NCI-H526 (cell line): ENCODE results near the gene RAB27B.

Experiments used
- DNase-seq, 2 experiments: peaks; one replicate each; lab custom pipeline; 2025; lab: John Stamatoyannopoulos, UW

RAB27B gene

DNA sequence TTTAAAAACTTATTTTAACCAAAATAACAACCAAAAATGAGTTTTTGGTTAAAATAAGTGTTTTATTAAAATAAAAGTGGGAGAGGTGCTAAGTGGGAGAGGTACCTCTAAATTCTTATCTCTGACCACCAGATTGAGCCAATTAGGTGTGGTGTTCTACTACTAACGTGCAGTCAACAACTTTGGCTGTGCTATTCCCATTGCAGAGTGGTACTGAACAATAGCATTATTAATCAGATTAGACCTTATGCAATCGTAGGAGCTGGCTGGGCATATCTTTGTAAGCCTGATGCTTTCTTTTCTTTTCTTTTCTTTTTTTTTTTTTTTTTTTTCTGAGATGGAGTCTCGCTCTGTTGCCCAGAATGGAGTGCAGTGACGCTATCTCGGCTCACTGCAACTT is 38.9 kb downstream of the RAB27B start:
- no peak for DNase-seq

- DNase-seq: no peak
Measured at GRCh38 chr18:54871231-54871630, 43.0 kb downstream of the RAB27B start.

DNA sequence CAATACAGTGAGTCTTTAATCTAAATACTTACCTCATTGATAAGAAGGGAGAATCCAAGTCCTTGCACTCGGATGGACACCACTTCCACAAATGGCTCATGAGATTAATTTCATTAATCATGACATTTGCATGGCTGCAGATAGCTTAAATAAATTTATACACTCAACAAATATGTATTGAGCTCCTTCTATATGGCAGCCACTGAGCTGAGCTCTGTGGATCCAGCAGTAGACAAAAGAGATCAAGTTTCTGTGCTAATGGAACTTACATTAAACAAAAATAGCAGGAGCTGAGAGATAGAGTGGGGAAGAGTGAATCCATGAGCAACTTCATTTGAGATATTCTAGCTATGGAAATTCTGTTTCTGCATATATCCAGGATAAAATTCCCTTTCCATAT is 44.4 kb downstream of the RAB27B start:
- no peak for DNase-seq

DNA sequence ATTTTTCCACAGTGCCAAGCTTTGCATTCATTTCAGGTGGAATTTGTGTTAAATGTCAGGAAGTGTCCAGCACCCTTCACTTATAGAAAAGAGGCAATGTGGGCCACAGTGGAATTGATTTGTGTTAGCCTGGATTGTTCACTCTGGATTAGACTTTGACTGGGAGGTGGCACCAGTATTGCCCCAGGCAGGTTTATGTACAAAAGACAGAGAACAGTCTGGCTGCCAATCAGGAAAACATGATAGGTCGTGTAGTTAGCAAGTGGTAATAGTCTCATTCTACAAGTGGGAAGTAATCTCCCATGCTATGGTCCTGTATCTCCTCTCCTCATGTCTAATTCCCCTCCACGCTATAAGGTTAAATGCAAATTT is 45.6 kb downstream of the RAB27B start:
- DNase-seq: no peak

DNA sequence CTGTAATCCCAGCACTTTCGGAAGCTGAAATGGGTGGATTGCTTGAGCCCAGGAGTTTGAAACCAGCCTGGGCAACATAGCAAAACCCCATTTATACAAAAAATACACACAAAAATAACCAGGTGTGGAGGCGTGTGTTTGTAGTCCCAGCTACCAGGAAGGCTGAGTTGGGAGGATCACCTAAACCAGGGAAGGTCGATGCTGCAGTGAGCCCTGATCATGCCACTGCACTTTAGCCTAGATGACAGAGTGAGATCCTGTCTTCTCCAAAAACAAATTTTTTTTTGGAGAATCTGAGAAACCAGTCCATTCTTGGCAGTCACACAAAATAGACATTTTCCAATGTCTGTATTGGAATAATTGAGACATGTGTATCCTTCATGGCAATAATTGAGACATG is 46.8 kb downstream of the RAB27B start:
- no peak for DNase-seq

DNA sequence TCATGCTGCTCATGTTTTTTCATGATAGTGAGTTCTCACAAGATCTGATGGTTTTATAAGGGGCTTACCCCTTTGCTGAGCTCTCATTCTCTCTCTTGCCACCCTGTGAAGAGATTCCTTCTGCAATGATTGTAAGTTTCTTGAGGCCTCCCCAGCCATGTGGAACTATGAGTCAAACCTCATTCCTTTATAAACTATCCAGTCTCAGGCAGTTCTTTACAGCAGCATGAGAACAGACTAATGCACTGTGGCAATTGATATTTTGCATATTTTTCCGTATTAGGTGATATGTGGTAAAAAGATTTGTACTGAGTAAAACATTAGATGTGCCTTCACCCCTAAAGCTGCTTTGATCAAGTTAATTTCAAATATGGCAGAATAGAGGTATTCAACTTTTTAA is 48.8 kb downstream of the RAB27B start:
- no peak for DNase-seq

GRCh38 chr18:54878159-54878622 is 49.9 kb downstream of the RAB27B start:
- no peak for DNase-seq

DNA sequence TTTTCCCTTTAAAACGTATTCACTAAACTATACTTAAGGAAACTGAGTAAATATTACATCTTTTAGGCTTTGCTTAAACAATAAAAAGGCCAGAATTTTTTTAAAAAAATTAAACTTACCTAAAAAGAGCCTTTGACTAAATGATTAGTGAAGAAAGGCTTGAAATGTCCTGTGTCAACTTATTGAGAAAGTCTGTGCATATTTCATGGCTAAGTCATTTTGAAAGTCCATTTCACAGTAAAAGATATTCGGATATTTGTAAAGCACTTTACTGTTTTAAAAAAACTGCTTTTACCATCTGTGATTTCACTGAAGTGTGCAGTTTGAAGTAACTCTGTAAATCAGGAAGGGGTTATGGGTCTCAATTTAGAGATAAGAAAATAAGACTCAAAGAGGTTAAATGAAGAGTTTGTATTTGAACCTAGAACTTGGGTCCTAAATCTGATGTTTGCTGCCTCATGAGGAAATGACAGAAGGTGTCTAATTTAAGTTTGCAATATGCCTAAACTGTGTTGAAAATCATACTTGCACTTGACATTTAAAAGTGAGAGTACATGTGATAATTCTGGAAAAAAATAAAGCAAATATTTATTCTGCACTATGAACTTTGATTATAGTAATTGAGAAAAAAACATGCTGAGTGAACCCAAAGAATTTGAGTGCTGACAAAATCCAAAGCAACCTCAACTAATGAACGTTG is 50.5 kb downstream of the RAB27B start:
- DNase-seq: no peak

- DNase-seq: no peak
Measured at GRCh38 chr18:54879691-54880090, 51.4 kb downstream of the RAB27B start.

GRCh38 chr18:54880395-54881105 is 52.3 kb downstream of the RAB27B start:
- no peak for DNase-seq

DNA sequence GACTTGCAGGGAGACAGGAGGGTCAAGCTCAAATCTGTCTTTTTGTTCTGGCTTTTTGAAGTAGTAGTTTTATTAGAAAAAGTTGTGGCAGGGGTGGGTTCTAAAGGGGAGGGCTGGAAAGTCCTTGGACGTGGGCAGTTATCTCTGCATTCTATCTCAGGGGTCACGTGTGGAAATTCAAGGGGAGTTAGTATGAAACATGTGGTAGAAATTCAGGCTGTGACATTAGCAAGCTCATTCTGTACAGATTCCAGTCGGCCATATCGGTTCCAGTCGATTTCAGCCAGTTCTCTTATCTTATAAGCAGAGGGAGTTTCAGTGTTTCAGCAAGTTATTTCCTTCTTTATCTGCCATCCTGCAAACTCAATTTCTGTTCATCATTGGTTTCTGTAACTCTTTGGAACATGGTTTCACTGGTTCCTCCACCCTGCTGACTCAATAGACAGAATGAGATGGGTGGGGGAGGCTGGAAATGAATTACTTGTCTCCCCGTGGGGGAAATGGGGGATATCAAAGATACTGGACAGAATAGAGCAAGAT is 53.0 kb downstream of the RAB27B start:
- DNase-seq: no peak

DNA sequence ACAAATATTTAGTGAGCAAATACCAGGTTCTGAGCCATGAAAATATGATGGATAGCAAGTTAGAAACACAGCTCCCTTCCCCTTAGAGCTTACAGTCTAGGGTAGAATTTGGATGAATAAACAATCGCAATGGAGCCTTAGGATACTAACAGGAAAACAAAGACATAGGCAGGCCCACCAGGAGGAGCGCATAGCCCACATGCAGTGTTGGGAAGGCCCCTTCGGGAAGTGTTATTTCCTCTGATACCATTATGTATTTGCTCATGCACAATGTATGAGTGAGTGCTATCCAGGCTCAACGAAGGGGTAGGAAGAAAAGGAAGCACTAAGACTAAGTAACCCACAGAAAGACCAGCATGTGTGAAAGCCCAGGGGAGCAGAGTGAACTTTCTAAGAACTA is 54.0 kb downstream of the RAB27B start:
- no peak for DNase-seq

DNA sequence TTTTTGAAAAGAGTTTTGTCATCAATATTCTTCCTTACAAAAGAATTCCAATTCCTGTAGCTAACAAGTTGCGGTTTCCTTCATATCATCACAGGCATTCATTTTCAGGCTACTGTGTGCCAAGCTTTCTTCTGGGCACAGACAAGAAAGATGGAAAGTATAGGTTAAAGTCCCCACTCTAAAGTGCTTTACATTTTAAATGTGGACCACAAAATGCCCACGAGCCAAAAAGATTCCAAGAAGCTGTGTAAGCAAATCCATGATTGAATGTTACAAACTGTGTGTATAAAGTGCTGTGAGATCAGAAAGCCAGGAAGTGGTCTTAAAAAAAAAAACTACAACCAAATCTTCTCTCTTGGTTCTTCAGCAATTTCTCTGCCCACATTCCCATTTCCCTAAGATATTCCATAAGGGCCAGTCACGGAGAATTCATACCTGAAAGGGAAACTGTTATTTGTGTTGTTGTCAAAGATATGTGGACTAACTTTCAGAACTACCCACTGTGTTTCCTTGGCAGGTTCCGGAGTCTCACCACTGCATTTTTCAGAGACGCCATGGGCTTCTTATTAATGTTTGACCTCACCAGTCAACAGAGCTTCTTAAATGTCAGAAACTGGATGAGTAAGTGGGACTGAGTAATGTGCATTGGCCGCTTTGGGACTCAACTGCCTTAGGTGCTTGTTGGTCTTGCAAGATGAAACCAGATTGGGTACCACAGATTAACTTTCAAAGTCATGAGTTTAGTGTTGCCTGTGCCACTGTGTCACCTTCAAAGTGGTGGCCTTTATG is 55.7 kb downstream of the RAB27B start:
- no peak for DNase-seq

- no peak for DNase-seq
Measured at GRCh38 chr18:54888378-54888777, 60.1 kb downstream of the RAB27B start.

DNA sequence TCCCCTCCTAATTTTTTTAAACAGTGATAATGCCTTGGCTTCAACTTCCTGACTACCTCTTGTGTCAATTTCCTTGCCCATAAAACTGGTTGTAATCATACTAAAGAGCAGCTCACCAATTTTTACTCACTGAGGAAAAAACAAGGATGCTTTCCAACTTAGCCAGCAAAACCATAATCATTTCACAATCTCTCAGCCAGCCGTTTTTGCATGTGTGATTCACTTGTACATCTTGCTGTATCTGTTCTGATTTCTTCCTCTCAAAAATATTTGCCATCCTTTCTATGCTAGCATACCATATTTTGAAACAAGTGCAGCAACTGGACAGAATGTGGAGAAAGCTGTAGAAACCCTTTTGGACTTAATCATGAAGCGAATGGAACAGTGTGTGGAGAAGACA is 60.7 kb downstream of the RAB27B start:
- no peak for DNase-seq

- DNase-seq: no peak
Measured at GRCh38 chr18:54899500-54899899, 71.2 kb downstream of the RAB27B start.

GRCh38 chr18:54900290-54900689 is 72.0 kb downstream of the RAB27B start:
- DNase-seq: no peak

DNA sequence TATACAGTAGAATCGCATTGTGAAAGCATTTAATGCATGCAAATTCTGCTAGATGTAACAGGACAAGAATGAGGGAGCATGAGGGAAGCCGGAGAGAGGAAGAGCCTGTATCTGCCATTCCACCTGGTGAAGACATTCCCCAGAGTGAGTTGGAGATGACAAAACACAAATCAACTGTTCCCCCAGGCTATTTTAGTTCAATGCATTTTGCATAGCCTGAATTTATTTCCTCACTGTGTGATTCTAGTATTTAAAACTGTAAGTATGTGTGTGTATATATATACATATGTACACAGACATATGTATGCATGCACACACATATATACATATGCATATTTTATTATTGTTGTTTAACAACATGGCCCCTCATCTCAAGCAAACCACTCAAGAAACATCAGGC is 76.3 kb downstream of the RAB27B start:
- DNase-seq: peak in 1 of 2 experiments; percentile 61

- no peak for DNase-seq
Measured at GRCh38 chr18:54905629-54906028, 77.4 kb downstream of the RAB27B start.

DNA sequence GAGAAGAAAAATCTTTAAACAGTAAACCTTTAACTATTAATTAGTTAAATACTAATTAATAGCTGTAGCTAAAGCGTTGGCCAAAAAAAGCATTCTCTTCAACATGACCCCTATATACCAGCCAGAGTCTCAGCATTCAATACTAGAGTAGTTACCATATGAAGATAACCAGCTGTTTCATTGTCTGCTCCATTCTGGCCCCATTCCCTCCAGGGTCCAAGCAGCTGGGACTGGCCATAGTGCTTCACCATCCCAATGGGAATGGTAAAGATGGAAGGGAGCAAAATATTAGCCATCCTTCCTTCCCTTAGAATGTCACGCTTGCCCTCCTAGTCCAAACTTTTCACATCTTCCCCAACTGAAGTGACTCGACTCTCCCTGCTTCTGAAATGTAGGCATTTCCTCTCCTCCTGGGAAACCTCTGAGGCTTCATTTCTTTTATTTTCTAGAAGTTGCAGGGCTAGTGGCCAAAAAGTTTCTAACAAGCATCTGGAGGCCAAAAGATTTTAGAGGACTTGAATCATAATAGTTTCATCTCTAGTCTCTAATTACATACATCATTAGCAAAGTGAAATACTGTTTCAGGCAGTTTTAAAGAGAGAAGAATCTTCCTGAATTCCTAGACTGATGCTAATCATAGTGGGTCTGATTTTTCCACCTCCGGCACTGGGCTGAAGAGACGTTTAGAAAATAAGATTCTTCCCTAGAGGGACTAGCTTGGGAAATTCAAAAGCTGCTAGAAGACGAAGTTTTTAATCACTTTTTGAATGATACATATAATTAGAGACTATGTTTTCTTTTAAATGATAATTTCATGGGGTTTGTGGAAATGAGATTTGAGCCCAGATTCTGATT is 78.3 kb downstream of the RAB27B start:
- DNase-seq: no peak

DNA sequence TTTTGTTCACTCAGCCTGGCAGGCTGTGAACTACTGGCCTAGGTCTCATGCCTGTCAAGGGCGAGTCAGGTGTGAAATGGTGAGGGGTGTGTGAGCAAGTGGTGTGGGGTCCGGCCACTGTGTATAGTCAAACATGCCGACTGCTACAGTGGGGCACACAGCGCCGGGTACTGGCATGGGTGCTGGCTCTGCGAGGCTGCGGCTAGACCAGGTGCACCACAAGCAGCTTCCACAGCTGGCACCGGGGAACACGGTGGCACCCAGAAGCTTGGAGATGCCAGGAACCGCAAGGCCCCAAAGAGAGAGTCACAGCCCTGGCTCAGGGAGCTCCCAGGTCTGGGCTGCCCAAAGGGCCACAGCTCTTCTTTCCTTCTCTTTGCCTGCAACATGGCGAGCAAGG is 81.3 kb downstream of the RAB27B start:
- no peak for DNase-seq
